HG02981 (cell line): ENCODE data around the gene DPH5.
"Not testable (repeated sequence)": the region's sequence is repeated elsewhere in the genome, so short reads cannot be mapped to it uniquely, and the experiment has no call there.

Source experiments
- ATAC-seq: cut with Tn5 transposase; IDR thresholded peaks from one replicate; pipeline ENCODE4 v1.9.1; 2021; ENCODE audit warnings: mild to moderate bottlenecking, moderate library complexity; ENCODE audit not compliant: unreplicated experiment

DPH5 gene

GRCh38 chr1:100946064-100946463 lies 79.5 kb downstream of the DPH5 start:
- not testable (repeated sequence) for ATAC-seq

GRCh38 chr1:100943533-100943932 lies 82.1 kb downstream of the DPH5 start:
- ATAC-seq, result no peak

- ATAC-seq, result no peak
Observed at GRCh38 chr1:100942304-100943046, 83.1 kb downstream of the DPH5 start.

GRCh38 chr1:100941580-100942216 lies 83.9 kb downstream of the DPH5 start:
- no peak for ATAC-seq

- no peak for ATAC-seq
Observed at GRCh38 chr1:100941098-100941527, 84.5 kb downstream of the DPH5 start.
